Loucy (cell line): Measurements from ENCODE around the gene COL24A1.

Experiments used
- H2AFZ ChIP-seq: fragments of 200-600 bp; sonication (generic); 2 replicates; pipeline ENCODE4 v1.6.0; 2016; ENCODE audit warnings: antibody characterized with exemption, mild to moderate bottlenecking, low read length, moderate library complexity
- H3F3A ChIP-seq: fragments of 200-600 bp; 2 replicates; pipeline ENCODE4 v1.6.0; 2016; ENCODE audit warnings: antibody characterized with exemption, low read depth, mild to moderate bottlenecking
- H3K27me3 ChIP-seq: fragments of 200-600 bp; sonication (generic); 2 replicates; pipeline ENCODE4 v1.6.1; 2014; ENCODE audit warnings: low read length, mild to moderate bottlenecking; ENCODE audit not compliant: insufficient read depth, poor library complexity, severe bottlenecking
- H3K36me3 ChIP-seq: fragments of 200-600 bp; sonication (generic); 2 replicates; pipeline ENCODE4 v1.6.1; 2016; ENCODE audit warnings: low read length; ENCODE audit not compliant: insufficient read depth
- H3K4me1 ChIP-seq: fragments of 200-600 bp; sonication (generic); 2 replicates; pipeline ENCODE4 v1.5.1; 2014; ENCODE audit warnings: low read length, mild to moderate bottlenecking; ENCODE audit not compliant: insufficient read depth, poor library complexity, severe bottlenecking
- H3K4me2 ChIP-seq: fragments of 200-600 bp; sonication (generic); 2 replicates; pipeline ENCODE4 v1.6.0; 2014; ENCODE audit warnings: antibody characterized with exemption, low read length, low read depth, mild to moderate bottlenecking; ENCODE audit not compliant: poor library complexity, severe bottlenecking
- H3K4me3 ChIP-seq: fragments of 200-600 bp; sonication (generic); 2 replicates; pipeline ENCODE4 v1.5.1; 2014; ENCODE audit warnings: low read length, mild to moderate bottlenecking, mixed read lengths; ENCODE audit not compliant: poor library complexity, severe bottlenecking
- H3K79me2 ChIP-seq: fragments of 200-600 bp; sonication (generic); 2 replicates; pipeline ENCODE4 v1.6.1; 2014; ENCODE audit warnings: low read length; ENCODE audit not compliant: insufficient read depth
- H3K9ac ChIP-seq: fragments of 200-600 bp; sonication (generic); 2 replicates; pipeline ENCODE4 v1.6.0; 2014; ENCODE audit warnings: mild to moderate bottlenecking, low read depth, low read length, moderate library complexity; ENCODE audit not compliant: poor library complexity, severe bottlenecking
- H3K9me2 ChIP-seq: fragments of 200-600 bp; sonication (generic); replicated peaks from 2 replicates; pipeline ENCODE4 v1.6.1; 2016; ENCODE audit warnings: low read depth, low read length, mixed read lengths
- H3K9me3 ChIP-seq: fragments of 200-600 bp; sonication (generic); 2 replicates; pipeline ENCODE4 v1.6.1; 2014; ENCODE audit warnings: mild to moderate bottlenecking, antibody characterized with exemption, low read length, low read depth; ENCODE audit not compliant: insufficient read depth
- H4K20me1 ChIP-seq: fragments of 200-600 bp; sonication (generic); 2 replicates; pipeline ENCODE4 v1.6.0; 2014; ENCODE audit warnings: antibody characterized with exemption, low read length, mild to moderate bottlenecking; ENCODE audit not compliant: insufficient read depth, poor library complexity, severe bottlenecking
- EZH2phosphoT487 ChIP-seq: fragments of 200-600 bp; IDR thresholded peaks from 2 replicates; pipeline ENCODE4 v1.6.1; 2018; ENCODE audit warnings: antibody characterized with exemption, mild to moderate bottlenecking, moderate library complexity, borderline replicate concordance
- TF ChIP-seq, protein P1 (sequence below): fragments of 200-600 bp; sonication (generic); conservative IDR thresholded peaks from 2 replicates; pipeline ENCODE4 v1.5.1; 2014; ENCODE audit warnings: mild to moderate bottlenecking, antibody characterized with exemption, low read length

COL24A1 gene

DNA sequence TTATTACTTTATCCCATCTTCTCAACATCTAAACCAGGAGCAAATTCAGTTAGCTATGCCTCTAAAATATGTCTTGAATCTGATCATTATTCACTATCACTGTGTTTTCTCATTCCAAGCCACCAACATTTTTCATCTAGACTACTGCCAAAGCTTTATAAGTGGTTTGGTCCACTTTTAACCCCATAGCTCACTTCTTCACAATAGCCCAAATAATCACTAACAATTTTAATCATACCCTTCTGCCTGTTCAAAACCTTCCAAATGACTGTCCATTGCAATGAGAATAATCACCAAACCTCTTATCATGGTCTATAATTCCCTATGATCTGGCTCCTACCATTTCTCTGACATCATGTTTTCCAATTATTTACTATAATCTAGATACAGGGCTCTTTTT, 298.6 kb downstream of the COL24A1 start:
- Histone ChIP-seq H3K9ac (no peak overlapping the region), H3K27me3 (no peaks in the 10 kb centered on the region), H3K4me3 (no peak overlapping the region), H3K4me1 (peaks cover 11% of the 10 kb centered on the region), H2AFZ (no peak overlapping the region), H3K36me3 (no peaks in the 10 kb centered on the region), H3K4me2 (no peak overlapping the region), H3F3A (no peaks in the 10 kb centered on the region), H4K20me1 (no peaks in the 10 kb centered on the region), H3K79me2 (no peaks in the 10 kb centered on the region), H3K9me3 (no peaks in the 10 kb centered on the region), H3K9me2 (no peaks in the 10 kb centered on the region)
- no peak for TF ChIP-seq EZH2phosphoT487
- TF ChIP-seq, protein P1, sequence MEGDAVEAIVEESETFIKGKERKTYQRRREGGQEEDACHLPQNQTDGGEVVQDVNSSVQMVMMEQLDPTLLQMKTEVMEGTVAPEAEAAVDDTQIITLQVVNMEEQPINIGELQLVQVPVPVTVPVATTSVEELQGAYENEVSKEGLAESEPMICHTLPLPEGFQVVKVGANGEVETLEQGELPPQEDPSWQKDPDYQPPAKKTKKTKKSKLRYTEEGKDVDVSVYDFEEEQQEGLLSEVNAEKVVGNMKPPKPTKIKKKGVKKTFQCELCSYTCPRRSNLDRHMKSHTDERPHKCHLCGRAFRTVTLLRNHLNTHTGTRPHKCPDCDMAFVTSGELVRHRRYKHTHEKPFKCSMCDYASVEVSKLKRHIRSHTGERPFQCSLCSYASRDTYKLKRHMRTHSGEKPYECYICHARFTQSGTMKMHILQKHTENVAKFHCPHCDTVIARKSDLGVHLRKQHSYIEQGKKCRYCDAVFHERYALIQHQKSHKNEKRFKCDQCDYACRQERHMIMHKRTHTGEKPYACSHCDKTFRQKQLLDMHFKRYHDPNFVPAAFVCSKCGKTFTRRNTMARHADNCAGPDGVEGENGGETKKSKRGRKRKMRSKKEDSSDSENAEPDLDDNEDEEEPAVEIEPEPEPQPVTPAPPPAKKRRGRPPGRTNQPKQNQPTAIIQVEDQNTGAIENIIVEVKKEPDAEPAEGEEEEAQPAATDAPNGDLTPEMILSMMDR = no peak

DNA sequence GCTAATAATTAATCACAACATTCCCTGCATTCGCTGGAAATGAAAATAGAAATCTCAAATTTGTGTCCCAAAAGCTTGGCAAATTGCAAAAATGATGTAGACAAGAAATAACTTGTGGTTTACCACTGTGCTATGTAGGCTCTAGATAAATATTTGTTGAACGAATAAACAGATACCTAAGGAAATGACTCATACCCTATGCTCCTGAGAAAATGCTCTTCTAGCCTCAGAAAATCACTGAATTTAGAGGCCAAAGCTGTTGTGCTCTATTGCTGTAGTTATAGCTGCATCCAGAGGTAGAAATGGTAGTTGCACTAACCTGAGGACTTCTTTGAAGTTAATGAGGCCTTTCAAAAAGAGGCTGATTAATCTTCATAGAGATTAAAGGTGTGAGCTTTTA, 306.3 kb downstream of the COL24A1 start:
- no peak overlapping the region for H3K9ac ChIP-seq
- H3K27me3 ChIP-seq = no peaks in the 10 kb centered on the region

DNA sequence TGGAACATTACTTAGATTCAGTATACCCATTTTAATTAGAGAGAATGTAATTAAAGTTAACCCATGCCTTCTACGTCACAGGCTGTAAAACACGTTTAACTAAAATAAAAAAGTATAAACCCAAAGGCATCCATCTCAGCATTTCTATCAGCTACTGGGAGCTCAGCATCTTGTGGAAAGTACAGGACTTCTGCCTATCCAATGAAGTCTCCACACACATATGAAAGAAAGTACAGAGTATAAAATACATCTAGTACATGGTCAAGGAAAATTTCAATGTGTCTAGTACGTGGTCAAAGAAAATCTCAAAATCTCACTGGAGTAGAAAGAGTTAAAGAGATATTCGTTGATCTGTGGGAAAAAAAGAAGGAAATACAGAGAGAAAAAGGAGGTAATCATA, 306.9 kb downstream of the COL24A1 start:
- H3K9ac ChIP-seq = no peak overlapping the region
- no peaks in the 10 kb centered on the region for H3K9me3 ChIP-seq

More for the DNA sequence above, 306.3 kb downstream of the COL24A1 start:
- no peaks in the 10 kb centered on the region for H3K9me3 ChIP-seq
- H3K9me2 ChIP-seq = no peaks in the 10 kb centered on the region
- peaks cover 20% of the 10 kb centered on the region for H3K4me1 ChIP-seq
- peak overlapping the region; percentile 0 for H3K4me2 ChIP-seq
- H4K20me1 ChIP-seq = no peaks in the 10 kb centered on the region
- no peak for TF ChIP-seq EZH2phosphoT487
- TF ChIP-seq, protein P1 = peak; percentile 40; the same call in 1 of the 2 replicates
- no peaks in the 10 kb centered on the region for H3K36me3 ChIP-seq
- no peaks in the 10 kb centered on the region for H3F3A ChIP-seq
- no peak overlapping the region for H2AFZ ChIP-seq
- H3K4me3 ChIP-seq = no peak overlapping the region
- no peaks in the 10 kb centered on the region for H3K79me2 ChIP-seq

More for the DNA sequence above, 306.9 kb downstream of the COL24A1 start:
- Histone ChIP-seq H3K79me2 (no peaks in the 10 kb centered on the region), H3F3A (no peaks in the 10 kb centered on the region), H3K4me1 (peaks cover 20% of the 10 kb centered on the region), H4K20me1 (no peaks in the 10 kb centered on the region), H2AFZ (no peak overlapping the region), H3K4me2 (no peak overlapping the region), H3K4me3 (no peak overlapping the region), H3K27me3 (no peaks in the 10 kb centered on the region), H3K36me3 (no peaks in the 10 kb centered on the region), H3K9me2 (no peaks in the 10 kb centered on the region)
- TF ChIP-seq EZH2phosphoT487 = no peak
- TF ChIP-seq, protein P1 = no peak
